Putamen (tissue), 1 donor: ENCODE data around the gene IGF2BP2.
A peak's percentile ranks its signal among the peaks of the same experiment; 100 is the strongest.
"Not testable (repeated sequence)": the region's sequence is repeated elsewhere in the genome, so short reads cannot be mapped to it uniquely, and the experiment has no call there.

ENCODE experiments used
- DNase-seq: peaks from one replicate; pipeline ENCODE4 v3.0.0-alpha.2; 2016; ENCODE audit warnings: low spot score

The IGF2BP2 gene

DNA sequence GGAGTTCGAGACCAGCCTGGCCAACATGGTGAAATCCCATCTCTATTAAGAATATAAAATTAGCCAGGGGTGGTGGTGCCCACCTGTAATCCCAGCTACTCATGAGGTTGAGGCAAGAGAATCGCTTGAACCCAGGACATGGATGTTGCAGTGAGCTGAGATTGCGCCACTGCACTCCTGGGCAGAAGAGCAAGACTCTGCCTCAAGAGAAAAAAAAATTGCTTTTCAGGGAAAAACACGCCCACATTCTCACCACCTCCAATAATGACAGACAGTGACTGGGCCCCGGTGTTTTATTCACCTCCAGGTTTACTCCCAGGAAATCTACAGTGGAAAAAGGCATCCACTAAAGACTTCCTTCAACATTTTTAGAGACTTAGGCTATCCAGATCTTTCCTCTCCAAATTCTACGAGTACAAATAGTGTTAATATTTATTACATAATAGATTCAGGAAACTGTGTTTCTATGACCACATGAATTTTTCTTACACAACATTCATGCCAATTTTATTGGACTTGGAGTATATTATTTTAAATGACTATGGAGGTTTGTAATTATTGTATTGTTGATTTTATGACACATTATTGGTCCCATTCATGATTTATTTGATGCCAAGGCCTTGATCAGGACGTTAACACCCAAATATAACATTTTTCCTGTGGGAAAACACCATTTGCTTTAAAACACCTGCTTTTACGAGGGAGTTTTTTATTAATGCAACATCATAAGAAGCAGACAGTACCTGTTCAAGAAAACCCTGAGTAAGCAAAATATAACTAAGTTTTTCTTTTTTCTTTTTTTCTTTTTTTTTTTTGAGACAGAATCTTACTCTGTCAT, 26.6 kb downstream of the IGF2BP2 start:
- DNase-seq, result no peak

DNA sequence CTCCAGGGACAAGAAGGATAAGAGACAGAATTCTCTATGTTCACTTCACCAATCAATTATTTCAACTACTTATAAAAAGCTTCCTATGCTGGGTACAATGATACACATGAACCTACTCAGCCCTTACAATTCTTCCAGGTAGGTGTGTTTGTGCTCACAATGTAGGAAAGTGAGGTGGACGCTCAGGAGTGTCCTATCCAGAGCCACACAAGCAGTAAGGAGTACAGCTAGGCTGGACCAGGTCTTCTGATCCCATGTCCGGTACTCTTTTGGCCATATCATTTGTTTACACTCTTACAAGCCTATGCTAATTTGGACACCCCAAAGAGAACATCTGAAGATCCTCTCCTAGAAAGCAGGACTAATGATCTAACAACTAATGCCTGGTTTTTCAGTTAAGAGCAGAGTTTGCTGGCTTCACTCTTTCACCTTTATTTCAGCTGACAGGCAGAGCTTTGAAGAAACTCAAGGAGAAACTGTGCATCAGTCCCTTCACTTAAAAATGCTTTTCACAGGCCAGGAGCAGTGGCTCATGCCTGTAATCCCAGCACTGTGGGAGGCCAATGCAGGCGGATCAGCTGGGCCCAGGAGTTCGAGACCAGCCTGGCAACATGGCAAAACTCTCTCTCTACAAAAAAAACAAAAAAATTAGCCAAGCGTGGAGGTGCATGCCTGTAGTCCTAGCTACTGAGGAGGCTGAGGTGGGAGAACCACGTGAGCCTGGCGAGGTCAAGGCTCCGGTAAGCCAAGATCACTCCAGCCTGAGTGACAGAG, 27.5 kb downstream of the IGF2BP2 start:
- no peak for DNase-seq

DNA sequence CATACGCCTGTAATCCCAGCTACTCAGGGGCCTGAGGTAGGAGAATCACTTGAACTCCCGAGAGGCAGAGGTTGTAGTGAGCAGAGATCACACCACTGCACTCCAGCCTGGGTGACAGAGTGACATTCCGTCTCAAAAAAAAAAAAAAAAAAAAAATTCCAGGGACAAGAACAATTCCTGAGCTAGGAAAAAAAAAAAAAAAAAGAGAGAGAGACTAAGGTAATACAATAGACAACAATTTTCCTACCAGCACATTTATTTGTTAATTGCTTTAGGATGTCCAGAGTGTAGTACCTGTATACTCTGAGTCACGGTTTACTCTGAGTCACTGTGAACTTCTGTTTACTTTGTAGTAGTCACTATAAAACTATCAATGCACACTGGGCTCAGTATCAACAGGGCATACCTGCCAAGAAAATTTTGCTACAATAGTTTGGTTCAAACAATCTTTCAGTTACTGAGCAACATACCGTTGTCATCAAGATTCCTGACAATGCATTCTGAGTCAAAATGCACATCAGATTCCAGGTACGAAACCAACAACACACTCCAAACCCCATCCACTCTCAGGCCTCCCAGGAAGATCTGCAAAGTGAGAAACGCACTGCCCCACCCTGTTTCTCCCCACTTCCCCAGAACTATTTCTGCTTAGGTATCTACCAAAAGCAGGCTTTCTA, 28.3 kb downstream of the IGF2BP2 start:
- no peak for DNase-seq

DNA sequence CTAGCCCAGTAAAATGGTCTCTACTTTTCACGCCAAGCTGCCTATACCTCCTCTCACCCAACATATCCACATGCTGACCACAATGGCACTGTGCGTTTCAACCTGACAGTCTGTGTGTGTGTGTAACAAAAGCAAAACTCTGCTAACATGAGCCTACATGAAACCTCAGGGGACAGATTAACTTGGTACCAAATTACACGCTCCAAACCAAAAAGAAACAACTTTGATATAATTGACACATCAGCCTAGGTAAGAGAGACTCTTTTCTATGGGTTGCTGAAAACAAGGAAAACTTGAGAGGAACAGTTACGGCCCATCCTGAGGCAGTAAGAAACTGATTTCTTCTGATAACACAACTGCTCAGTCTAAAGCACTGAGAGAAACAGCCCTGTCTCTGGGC, 31.5 kb downstream of the IGF2BP2 start:
- DNase-seq, result no peak

DNA sequence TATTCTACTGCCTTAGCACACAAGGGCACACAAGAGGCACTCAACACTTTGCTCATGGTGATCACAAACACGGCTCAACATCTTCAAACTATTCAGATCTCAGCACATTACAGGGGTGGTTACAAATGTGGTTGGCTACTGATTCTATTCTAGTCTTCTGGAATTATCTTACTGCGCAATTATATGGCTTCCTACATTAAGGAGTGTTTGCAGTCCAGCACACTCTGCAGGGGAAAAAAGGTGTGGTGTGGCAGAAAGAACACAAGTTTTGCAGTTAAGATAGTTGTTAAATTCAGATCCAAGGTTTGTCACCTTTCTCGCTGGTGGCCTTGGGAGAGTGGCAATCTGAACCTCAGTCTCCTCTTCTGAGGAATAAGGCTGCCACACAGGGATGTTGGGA, 31.9 kb downstream of the IGF2BP2 start:
- no peak for DNase-seq

DNA sequence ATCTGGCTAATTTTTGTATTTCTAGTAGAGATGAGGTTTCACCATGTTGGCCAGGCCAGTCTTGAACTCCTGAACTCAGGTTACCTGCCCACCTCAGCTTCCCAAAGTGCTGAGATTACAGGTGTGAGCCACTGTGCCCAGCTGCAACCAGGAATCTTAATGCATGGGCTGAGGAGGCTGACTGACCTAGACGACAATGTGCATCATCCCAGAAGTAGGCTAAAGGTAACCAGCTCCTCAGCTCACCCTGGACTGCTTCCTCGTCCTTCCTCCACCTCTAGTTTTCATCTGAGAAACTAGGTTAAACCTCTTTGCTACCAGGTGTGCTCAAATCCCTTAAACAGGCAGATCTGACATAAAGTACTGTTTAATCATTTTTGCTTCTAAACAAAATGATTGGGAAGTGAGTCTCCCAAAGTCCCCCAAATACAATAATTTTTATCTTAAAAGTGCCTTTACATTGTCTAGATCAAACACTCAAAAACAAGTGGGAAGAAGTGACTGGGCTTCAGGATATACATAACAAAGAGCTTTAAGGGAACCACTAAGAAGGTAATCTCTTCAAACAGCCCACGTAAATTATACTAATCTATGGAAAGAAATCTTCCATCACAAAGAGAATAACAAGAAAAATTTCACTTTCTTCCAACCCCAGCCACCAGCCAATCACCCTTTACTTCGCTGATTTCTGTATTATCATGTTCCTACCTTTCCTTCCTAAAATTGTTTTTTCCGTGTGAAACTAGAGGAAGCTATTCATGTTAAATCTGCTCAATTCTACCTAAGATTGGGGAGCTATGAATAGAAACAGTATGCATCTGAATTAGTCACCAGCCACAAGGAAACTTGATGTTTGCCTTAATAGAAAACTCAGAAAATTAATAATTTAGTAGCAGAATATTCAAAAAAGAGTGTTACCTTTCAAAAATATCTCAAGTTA, 34.7 kb downstream of the IGF2BP2 start:
- no peak for DNase-seq

DNA sequence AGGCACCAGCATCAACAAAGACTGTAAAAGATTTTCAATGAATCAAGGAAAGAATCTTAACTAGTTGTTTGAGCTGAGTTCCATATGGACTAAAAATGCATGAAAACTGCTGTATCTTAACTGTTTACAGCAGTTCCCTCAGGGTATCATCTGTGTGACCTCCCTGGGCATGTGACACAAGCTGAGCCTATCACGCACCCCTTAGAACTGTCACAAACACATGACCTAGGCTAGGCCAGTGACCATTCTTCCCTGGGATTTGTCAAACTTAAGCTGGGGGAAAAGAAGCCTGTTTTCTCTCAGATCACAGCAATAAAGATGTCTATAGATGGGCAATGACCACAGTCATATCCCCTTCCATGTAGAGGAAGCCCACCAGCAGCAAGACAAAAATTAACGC, 35.7 kb downstream of the IGF2BP2 start:
- DNase-seq, result no peak

DNA sequence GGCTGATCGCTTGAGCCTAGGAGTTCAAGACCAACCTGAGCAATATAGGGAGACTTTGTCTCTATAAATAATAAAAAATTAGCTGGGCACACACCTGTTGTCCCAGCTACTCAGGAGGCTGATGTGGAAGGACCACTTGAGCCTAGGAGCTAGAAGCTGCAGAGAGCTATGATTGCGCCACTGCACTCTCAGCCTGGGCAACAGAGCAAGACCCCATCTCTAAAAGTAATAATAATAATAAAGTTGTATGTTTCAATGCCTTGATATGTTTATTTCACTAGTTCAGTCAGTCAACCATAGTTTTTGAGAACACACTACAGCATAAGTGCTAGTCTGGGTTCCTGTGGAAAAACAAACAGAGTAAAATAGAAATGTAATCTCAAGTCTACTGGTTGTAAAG, 36.5 kb downstream of the IGF2BP2 start:
- DNase-seq, result no peak

DNA sequence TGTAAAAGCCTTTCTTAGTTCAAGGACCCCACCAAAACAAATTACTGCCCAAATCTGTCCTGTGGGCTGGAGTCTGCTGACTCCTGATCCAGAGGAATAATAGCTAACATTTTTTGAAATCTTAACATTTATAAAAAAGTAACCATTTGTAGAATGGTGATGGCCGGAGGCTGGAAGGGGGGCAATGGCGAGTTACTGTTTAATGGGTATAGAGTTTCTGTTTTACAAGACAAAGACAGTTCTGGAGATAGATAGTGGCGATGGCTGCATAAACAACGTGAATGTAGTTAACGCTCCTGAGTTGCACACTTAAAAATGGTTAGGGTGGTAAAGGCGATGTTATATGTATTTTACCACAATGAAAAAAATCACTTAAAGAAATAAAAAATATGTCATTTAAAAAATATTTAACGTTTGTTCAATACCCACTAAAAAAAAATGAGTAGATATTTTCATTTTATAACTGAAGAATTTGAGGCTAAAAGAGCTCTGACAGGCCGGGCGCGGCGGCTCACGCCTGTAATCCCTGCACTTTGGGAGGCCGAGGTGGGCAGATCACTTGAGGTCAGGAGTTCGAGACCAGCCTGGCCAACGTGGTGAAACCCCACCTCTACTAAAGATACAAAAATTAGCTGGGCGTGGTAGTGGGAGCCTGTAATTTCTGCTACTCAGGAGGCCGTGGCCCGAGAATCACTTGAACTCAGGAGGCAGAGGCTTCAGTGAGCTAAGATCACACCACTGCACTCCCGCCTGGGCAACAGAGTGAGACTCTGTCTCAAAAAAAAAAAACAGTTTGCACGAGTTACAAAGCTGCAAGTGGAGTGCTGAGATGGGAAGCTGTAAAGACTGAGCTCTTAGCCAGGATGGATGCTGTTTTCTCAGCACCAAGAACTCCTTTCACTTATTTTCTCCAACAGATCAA, 37.6 kb downstream of the IGF2BP2 start:
- DNase-seq, result no peak

DNA sequence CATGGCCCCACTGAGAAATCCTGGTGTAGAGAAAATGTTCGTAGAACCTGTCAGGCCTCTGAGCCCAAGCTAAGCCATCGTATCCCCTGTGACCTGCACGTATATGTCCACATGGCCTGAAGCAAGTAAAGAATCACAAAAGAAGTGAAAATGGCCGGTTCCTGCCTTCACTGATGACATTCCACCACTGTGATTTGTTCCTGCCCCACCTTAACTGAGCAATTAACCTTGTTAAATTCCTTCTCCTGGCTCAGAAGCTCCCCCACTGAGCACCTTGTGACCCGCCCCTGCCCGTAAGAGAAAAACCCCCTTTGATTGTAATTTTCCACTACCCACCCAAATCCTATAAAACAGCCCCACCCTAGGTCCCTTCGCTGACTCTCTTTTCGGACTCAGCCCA, 38.6 kb downstream of the IGF2BP2 start:
- DNase-seq, result not testable (repeated sequence)

DNA sequence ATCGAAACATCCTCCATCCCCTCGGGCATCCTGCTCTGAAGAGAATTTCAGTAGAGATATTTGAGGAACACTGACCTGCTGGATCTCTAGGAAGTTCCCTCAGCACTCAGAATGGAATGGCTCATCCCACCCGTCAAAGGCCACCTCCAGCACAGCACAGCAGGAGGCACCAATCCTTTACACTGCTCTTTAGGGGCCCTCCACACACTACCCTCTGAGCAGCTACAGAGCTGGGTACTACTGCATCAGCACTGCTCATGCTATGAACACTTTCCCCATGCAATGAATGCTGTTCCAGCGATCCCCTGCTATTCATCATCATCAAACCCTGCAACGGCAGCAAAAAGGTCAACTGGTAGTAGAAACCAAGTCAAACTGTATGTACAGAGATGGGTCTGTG, 40.5 kb downstream of the IGF2BP2 start:
- DNase-seq, result no peak

DNA sequence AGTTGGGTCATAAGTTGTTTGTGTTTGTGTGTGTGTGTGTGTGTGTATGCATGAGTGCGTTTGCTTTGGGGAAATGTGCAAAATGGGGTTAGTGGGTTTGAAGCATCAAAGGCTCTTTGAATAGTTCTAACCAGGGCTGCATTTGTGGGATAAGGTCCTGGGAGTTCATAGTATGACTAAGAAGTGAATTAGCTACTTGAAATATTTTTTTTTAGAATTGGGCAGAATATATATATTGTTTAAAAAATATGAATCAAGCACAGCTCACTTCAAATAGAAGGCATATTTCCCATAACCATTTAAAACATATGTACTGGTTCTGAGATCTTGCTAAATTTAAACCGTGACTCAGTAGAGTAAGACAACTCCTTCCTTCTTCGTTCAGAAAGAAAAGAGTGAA, 43.1 kb downstream of the IGF2BP2 start:
- no peak for DNase-seq

DNA sequence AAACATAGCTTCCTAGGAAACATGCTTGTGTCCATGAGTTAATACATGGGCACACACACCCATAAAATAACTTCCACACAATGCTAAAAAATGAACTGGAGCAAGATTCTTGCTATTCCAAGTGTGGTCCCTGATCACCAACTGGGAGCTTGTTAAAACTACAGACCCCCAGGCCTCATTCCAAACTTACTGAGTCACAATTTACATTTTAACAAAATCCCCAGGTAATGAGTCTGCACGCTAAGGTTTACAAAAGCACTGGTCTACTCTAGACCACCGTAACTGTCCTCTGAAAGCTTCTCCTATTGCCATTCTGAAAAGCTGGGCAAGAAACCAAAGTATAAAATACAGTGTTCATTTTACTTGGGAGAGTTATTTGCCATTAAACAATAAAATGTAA, 45.4 kb downstream of the IGF2BP2 start:
- DNase-seq, result no peak

DNA sequence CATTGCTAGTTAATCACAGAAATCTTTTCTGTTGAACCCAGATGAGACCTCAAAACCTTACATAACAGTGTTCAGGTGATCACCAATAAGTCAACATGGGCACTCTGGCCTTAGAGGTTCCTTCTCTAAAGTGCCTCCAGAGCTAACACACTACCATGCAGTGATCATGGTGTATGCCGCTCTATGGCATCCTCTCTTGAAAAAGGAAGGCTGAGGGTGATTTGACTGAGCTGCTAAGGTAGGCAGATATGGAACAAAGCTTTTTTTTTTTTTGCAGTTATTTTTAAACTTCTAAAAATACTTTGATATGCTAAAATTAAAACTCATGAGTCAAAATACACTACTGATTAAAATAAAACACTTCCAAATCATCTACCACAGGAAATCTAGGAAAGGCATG, 46.0 kb downstream of the IGF2BP2 start:
- peak; percentile 14 for DNase-seq

DNA sequence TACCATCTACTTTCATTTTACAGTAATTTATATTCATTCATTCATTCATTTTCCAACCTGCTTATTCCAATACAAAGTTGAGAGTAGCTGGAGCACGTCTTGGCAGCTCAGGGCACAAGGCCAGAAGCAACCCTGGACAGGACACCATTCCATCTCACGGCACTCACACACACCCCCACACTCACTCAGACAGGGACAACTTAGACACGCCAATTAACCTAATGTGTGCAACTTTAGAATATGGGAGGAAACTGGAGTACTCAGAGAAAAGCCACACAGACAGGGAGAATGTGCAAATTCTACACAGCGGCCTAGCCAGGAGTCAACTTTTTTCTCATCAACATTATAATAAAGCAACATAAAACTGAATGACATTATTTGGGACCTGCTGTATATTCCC, 46.7 kb downstream of the IGF2BP2 start:
- no peak for DNase-seq

DNA sequence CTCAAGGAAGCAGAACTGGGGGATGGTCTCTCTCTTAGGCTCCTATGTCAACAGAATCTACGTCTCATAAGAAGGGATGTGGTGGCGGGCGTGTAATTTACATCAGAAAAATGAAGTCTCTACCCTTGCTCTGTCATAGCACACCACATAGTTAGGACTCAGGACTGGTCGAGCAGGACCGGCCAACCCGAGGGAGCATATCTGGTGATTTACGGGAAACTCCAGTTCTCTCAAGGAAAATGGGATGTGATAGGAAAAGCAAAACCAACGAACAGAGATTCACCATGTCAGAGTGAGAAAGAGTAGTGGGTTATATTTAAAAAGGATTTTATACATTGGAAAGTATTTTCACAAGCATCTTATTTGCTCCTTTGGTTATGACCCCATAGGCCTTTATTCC, 54.7 kb downstream of the IGF2BP2 start:
- no peak for DNase-seq

DNA sequence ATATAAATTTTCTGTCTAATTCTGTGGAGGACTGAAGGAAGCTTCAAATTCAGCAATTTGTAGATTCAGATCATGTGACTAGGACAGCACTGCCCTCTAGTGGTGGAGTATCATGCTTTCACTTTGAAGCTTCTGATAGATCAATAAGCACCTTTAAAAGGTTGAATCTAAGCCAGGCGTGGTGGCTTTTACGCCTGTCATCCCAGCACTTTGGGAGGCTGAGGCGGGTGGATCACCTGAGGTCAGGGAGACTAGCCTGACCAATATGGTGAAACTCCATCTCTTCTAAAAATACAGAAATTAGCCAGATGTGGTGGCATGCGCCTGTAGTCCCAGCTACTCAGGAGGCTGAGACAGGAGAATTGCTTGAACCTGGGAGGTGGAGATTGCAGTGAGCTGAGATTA, 56.3 kb downstream of the IGF2BP2 start:
- DNase-seq, result peak; percentile 17

DNA sequence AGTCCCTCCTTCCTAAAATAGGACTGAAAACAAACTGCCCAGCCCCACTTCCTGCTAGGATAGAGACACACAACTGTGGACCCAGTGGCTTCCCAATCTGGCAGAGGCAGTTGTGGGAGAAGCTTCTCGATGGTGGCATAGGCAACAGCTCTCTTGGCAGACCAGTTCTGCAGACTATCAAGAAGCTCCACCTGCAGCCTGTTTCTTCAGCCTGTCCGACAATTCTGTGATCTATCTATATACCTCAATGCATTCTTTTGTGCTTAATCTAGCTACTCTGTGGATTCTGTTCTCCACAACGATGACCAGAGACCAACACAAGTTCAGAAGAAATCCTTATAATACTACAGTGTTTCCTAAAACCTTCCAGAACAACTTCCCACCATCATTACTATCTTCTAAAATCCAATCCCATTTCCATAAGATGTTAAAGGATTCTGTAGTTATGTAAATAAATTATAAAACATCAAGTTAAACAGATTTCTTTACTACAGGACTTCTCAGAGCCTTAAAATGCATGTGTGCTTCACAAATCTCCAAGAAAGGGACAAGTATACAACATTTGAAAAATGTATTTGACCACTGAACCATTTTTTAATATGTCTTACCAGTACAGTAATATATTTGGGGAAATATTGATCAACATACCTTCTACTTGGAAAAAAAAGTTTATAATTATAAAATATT, 57.7 kb downstream of the IGF2BP2 start:
- no peak for DNase-seq

DNA sequence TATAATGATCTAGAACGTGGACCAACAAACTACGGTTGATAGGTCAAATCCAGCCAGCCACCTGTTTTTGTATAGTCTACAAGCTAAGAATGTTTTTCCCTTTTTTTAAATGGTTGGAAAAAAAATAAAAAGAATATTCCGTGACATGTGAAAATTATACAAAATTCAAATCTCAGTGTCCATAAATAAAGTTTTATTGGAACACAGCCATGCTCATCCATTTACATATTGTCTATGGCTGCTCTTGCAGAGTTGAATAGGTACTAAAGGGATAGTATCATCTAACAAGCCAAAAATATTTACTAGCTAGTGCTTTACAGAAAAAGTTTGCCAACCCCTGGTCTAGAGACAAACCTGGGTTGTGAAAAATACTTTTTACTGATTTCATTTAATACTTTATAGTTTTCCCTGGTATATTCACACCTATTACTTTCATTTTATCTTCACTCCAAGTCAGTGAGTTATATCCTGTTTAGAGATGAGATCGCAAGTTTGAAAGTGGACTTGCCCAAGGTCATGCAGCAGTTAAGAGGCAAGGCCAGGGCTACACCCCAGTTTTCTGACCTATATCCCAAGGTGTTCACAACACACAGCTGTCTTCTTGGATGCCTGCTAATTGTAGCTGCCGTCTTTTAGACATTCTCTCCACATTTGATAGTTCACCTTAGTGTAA, 58.4 kb downstream of the IGF2BP2 start:
- DNase-seq, result no peak

DNA sequence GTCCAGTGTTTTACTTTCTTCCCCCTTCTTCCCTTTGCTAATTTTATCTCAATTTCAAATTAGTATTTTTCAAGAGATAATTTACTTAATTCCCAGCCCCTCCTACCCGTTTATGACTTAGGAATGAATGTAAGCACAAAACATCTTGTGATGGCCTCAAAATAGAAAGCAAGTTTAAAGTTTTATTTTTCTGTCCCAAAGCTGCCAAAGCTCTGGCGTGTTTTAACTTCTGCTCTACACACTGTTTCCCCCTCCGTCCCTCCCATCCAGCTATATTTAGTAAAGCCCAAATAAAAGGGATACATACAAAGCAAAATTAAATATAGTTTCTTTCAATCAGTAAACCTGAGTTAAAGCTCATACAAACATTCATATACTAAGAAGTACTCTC, 59.9 kb downstream of the IGF2BP2 start:
- no peak for DNase-seq
